Hippocampal formation (tissue), 2 donors: ENCODE data around the gene GDF7.

Source experiments
- DNase-seq, 2 donors: peaks; one replicate each; lab custom pipeline; 2025; lab: John Stamatoyannopoulos, UW

GDF7 gene

DNA sequence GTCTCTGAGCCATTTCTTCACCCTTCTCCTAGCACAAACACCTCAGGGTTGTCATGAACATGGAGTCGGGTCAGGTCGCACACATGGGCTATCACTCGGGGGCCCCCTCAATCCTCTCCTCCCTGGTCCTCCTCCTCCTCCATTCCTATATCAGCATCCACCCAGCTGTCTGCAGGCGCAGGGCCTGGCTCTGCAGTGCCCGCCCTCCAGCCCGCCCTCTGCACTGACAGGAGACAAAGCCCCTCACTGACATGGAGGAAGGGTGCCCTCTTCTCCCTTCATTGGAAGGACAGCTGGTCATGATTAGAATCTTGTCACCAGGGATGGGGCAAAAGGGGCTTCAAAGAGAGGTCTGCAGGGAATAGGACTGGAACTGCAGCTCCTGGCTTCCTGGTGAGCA is 37.8 kb upstream of the GDF7 start:
- no peak for DNase-seq

DNA sequence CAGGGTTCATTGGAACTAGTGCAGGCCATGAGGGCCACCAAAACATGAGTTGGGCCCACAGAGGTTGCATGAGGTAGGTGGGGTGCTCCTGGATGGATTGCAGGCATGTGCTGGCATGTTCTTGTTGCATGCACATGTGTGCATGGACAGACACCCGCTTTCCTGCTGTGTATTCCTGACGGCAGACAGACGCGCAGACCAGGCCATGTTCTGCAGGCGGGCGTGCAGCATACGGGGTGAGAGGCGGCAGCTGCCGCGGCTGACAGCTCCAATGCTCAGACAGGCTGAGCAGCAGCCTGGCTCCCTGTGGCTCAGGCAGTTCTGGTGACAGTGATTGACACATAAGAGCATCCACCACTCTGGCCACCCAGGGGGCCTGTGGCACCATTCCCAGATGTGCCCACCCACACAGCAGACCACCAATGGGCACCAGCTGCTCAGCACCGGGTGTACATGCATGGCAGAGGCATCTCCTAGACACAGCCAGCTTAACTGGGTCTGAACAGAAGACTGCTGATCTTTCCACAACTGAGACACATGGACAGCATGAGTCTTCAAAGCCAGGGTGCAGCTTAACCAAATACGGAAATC is 37.3 kb upstream of the GDF7 start:
- peak in 1 of 2 donors; percentile 22 for DNase-seq

DNA sequence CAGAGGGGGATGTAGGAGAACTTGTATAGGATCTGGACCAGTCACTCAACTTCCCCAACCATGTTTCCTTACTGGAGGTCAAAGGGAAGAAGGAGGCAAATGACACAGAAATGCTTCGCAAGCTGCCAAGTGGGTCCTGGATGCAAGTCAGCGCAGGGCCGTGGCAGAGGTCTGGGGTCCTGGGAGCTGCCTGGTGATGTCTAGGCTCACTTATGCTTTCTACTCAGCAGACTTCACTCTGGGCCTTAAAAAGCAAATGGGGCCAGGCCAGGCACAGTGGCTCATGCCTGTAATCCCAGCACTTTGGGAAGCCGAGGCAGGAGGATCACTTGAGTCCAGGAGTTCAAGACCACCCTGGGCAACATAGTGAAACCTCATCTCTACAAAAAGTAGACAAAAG is 36.0 kb upstream of the GDF7 start:
- no peak for DNase-seq

DNA sequence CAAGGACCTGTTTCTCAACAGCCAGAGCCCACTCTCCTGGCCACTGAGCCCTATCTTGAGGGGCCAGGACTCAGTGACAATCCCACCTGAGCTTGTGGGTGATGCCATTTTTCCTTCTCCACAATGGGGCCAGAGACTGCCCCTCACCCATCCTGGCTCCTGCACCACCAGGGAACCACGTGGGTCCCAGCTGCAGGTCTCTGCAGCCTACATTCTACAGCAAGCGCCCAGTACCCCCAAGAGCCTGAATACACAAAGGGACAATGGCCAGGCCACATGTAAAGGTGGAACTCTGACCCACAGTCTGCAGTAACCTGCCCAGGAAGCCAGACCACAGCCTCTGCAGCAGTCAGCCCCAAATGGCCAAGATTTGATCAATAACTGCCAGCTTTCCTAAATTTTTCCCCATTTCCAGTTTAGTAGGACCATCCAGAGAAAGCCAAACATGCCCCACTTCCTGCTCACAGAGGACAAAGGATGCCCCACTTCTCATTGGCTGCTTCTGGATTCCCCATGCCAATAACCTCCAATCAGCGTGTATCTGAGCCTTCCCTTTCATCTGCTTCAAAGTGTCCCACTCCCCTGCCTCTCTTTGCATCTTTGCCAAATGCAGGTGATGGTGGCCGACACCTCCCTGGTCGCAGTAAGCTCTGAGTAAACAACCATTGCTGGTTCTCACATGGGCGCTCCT is 35.2 kb upstream of the GDF7 start:
- DNase-seq: no peak

DNA sequence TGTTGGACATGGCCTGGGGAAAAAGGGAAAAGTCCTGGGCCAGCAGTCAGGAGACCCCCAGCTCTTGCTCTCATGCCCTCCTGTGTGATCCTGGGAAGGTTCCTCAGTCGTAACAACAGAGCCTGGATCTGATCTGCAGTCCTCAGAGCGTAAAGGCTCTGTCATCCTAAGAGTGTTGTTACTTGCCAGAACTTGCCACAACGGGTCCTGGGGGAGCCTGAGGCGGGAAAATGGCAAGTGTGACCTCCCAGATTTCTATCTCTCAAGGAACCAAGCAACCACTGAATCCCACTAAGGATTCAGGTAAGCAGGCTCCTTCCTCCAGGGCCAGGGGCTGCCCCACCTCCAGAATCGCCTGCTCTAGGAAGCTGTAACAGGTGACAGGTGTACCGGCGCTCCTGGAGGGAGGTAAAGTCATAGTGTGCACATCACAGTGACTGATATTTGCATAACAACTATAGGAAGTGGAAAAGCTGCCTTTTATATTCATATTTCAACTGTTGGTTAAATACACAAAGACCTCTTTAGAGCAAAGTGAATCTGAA is 34.4 kb upstream of the GDF7 start:
- no peak for DNase-seq

DNA sequence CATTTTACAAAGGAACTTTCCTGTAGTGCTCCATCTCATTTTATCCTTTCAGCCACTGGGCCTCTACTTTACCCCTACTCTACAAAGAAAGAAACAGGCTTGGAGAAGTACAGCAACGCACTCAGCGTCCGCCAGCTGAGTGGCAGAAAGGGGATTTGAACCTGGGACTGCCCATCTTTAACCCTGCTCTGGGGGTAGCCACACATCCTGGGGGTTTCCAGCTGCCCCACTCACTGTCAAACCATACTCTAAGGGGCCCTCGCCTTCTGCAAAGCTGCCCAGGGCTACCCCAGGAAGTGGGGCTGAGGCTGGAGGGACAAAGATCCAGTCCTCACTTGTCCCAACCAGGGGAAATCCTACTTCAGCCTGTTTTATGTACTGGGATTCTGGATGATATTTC is 33.9 kb upstream of the GDF7 start:
- DNase-seq: no peak

DNA sequence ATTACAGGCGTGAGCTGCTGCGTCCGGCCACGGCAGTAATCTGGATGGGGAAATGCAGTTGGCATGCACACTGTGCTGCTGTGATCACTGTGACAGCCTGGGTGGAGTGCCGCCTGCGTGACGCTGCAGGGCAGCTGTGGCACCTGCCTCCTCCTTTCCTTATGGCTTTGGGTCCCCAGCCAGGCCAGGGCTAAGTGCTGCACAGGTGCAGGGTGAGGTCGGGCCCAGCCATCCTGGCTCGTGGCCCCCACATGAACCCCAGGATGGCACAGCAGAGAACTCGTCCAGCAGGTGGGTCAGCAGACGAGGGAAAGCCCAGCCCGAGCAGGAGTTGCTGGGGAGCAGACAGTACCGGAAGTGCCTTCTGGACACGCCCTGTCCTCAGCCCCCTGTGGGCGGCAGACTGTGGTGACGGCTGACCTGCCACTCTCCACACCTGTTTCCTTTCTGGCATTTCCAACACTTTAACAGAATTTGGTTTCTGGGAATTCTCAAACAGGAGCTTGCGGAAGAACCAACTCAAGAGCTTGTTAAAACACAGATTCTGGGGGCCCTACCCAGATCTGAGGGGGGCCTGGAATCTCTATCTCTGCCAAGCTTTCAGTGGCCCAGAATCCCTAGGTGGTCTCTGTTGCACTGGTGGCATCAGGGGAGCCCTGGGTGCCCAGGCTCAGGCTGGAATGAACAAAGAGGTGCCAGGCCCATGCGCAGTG is 33.0 kb upstream of the GDF7 start:
- DNase-seq: no peak

DNA sequence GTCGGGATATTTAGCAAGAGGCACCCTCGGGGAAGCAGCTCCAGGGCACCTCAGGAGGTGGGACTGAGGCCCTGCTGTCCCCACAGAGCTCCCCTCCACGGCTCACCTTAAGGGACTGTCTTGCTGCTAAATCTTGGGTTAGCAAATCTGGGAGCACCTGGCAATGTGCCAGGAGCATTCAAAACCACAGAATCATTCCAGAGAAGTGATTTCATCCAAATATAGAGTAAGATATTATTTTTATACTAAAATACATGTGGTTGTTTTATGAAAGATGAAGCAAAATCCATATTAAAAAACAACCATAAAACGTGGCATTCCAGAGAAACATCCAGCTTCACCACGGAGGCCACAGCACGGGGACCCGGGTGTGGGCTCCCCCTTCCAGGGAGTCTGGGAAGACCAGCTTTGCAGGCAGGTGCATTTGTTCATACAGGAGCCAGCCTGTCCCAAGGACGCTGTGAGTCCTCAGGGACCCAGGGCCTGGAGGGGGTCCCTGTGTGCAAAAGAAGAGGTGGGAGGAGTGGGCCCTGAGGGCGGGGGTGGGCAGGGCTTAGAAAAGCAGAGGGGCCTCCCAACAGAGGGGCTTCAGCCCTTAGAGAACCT is 32.3 kb upstream of the GDF7 start:
- no peak for DNase-seq

DNA sequence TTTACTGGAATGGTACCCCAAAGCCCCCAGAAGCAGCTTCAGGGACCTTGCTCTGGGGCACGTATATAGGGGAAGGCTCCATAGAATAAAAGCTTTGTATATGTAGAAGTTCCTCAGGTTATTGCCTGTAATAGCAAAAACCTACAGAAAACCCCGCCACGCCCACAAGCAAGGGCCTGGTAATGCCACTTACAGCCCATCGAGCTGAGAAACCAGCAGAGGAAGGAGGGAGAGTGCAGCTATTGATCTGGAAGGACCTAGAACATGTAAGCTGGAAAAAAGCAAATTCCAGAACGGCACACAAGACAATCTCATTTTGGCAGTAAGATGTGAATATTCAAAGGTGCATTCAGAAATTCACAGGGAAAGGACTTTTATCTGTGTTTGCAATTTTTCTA is 31.8 kb upstream of the GDF7 start:
- DNase-seq: no peak

DNA sequence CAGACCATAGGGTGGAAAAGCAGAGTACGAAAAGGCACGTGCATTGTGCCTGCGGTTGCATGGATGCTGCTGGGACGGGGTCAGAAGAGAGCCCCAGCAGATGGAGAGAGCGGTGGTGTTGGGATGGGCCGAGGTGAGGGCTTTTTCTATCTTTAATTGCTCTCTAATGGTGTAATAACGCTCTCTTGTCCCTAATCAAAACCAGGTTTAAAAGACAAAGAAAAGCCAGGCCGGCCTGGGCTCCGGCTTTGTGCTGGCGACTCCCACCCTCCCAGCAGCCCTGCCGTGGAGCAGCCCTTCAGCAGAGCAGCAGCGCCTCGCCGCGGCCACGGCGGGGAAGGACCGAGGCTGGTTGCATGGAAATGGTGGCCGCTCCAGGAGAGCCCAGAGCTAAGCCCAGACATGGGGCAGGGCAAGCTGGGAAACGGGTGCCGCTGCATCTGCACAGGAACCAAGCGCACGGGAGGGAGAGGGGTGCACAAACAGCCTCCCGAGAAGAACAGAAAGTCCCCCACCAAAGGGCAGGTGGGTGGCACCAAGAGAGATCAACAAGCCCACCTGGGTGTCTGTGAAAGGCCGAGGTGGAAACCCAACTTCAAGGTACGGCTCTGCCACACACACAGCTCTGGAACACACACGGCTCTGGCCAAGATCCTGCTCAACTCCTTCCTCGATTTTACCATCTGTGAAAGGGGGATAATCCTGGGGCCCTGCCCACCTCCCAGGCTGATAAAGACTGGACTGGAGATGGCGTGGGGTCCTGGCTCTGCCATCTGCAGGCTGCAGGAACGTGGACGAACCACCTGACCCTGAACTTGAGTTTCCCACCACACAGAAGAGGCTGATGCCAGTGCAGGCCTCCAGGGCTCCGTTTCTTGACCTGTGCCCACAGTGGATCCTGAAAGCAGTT is 31.0 kb upstream of the GDF7 start:
- DNase-seq: peak; percentile 77 to 87

DNA sequence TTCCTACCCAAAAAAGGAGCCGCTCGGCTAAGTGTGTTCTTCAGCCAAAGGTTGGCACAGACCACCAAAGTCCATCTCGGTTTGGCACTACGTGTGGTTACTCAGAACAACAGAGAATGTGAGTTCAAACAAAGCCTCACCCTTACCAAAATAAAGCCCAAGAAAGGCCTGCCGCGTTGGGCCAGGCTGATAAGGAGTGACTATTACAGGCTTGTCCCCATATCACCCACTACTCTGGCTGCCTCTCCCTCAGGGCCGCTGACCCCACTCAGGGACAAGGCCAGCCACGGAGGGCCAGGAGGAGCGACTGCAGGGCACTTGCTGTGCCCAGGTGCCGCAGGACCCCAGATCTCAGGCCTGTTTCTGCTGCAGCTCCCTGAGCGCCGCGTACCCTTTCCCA is 29.8 kb upstream of the GDF7 start:
- DNase-seq: no peak

DNA sequence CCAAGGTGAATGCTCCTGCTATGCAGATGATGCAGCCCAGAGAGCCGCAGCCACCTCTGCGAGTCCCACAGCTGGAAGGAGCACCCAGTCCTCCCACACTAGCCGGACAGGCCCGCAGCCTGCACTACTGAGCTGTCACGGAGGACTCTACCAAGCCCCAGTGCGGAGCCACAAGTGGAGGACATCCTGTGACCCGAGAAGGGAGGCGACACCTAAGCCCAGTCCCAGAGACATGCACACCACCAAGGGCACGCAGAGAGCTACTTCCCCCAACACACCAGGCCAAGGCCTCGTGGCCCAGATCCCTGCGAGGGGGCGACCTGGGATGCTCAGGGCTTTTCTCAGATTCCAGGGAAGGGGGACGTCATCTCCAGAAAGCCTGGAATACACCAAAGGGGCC is 28.9 kb upstream of the GDF7 start:
- no peak for DNase-seq

DNA sequence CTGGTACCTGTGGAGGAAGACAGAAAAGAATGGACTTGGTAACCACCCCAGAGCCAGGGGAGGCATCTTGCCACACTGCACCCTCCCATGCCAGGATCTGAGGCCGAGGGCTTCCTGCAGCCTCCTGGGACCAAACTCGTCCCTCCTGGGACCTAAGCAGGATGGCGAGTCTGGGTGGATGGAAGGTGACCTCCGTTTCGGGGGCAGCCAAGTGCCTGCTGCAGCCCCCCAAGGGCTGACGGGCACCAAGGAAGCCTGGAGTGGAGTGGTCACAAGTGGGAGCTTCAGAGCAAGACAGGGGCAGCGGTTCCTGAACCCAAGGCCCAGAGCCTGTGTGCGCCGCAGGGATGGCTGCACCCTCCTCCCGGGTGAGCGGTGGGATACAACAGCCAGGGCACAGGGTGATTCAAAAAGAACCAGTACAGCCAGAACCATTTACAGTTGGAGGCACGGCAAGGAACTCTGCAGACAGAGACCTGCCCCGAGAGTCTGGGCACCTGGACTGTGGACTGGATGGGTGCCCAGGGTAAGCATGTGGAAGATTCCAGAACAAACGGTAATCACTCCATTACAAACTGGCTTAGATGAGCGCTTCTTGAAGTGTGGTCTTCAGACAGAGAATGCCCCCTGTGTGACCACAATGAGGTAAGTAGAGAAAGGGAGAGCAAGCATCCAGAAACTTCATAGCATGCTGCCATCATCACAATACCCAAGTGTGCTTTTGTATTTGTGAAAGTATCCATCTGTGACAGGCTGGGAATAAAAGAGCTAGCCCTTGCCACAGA is 28.1 kb upstream of the GDF7 start:
- DNase-seq: no peak

DNA sequence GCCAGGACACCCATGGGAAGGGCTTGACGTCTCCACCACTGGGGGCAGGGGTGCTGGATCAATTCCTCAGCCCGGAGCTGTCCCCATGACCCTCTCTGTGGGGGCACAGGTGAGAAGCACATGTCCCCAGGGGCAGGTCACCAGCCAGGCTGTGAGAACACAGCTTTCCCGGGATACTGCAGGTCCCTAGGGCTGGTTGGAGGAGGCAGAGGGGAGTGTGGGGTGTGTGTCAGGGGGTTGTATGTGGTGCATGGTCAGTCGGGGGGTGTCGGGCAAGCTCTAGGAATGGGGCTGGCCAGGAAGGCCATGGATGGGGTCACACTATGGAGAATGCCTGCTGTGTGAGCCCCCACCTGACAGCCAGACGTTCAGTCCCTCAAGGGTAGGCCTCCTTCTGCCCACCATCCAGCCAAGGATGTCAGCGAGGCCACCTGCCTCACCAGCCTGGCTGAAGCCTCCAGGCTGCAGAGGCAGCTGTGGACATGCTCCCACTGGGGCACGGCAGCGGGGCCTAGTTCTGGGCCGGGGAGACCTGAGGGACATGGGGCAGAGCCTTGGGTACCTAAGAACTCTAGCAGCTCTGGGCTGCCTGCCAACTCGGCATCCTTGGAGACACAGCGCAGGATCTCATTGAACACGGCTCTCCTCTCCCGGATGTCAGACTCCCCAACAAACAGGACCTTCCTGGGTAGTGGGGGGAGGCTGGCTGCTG is 26.4 kb upstream of the GDF7 start:
- DNase-seq: peak in 1 of 2 donors; percentile 11

DNA sequence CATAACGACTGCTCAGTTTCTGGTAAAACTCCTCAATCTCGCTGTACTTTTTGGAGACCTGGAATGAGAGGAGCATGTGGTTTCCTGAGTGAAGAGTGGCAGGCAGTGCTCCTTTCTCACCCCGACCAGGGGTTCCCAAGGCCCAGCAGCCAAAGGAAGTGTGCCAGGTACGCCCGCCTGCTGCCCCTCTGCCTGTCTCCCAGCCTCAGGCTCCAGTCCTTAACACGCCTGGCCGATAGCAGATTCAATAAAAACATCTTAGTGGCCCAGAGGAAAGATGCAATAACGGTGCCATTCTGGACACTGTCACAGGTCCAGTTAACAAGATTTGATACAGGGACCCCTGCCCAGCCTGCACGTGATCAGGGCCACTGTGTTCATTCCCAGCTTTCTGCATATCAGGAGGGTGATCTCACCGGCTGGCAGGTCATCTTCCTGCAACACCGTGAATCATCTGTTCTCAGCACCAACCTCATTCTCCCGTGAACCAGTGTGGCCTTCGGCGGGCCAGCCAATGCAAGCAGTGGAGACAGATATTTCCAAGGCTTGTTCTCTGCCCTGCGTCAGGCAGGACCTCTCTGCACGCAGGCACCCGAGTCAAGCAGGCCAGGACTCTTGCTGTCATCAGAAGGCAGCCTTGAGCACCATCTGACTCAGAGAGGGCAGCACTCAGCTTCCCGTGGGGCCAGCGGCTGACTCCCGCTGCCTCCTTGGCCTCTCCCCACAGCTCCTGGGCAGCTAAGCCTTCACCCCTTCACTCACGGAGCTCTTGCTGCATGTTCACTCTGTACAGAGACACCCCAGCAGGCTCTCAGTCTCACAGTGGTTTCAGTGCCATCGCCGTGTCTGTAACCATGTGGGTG is 25.6 kb upstream of the GDF7 start:
- DNase-seq: no peak

DNA sequence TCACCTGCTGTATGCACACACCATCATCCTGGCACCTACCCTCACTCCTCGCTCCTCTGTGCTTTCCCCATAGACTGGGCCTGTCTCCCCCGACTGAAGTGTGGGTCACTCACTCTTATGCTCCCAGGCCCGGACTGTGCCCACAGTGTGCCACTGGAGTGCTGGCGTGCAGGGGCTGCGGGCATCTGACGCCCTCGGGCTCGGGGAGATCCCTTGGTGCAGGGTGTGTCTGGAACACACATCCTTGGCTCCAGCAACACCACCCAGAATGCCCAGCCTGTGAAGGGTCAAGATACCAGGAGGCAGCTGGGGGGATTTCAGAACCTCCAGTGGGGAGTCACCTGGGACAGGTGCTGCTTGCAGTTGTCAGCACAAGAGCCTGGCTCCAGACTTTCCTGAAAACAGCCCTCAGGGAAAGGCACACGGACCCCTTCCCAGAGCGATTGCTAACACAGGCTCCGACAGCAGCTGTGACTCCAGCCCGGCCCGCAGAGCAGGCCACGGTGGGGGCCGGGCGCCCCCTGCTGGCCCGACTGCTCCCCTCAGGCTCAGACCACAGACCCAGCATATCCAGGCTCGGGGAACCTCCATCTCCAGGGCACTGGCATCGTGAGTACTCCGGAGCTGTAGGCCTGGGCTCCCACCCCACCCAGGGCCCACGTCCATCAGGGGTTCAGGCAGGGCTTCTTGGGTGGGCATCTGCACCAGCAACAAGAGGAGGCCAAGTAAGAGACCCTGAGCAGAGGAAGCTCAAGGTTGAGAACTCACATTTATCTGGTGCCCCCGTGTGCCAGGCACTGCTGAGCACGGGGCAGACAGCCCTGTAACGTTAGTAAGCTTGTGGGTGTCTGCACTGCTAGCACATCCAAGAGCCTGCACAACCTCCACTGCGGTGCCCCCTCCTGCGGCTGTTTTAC is 24.6 kb upstream of the GDF7 start:
- DNase-seq: peak; percentile 71

DNA sequence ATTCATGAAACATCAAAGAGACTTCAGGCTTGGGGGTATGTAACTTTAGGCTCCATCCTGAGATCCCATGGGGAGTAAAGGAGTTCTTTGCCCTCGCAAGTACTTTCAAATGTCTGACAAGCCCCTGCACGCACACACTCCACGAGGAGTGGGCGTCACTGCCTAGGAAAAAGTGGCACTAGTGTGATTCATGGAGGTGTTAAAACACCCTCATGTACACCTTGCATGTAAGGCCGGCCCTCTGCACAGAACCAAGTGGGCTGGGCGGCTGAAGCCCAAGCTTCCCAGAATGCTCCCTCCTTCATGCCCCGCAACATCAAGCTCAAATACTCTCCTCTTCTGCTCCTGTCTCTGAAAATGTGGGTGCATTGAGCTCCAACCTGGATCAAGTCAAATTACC is 23.9 kb upstream of the GDF7 start:
- no peak for DNase-seq

DNA sequence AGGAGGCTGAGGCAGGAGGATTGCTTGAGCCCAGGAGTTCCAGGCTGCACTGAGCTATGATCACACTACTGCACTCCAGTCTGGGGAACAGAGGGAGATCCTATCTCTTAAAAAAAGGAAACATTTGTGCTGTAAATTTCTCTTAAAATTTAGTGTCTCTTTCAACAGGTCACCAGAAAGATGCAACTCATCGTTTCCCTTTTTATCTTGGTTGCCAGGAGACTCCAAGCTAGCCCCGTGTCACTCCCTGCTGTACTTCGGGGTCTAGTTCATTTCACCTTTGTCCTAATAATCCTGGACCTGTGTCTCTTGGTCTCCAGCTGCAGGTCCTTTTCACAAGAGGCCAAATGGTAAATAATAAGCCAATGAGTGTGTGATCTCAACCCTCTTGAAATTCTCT is 23.1 kb upstream of the GDF7 start:
- no peak for DNase-seq
